CD4-positive, alpha-beta T cell treated with Interleukin-2 at 100 ng/mL for 4 hours (primary cell): ENCODE data around the gene CCDC18.

ENCODE experiments used
- DNase-seq: peaks from one replicate; pipeline ENCODE4 v3.0.0-alpha.2; 2020; ENCODE audit warnings: low spot score

Gene CCDC18

DNA sequence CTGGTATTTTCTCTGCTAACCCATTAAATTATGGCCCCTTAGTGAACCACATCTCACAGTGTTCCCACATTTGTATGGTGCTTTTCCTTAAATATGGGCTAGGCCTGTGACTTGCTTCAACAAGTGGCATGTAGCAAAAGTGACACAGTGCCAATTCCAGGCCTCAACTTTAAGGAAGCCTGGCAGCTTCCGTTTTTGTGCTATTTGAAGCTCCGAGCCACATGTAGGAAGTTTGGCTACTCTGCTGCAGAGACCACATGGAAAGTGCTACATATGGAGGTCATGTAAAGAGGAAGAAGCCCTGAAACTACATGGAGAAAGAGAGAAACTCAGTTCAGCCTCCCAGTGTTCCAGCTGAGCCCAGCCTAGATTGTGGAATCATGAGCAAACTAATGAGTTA, 136.7 kb downstream of the CCDC18 start:
- DNase-seq = no peak

DNA sequence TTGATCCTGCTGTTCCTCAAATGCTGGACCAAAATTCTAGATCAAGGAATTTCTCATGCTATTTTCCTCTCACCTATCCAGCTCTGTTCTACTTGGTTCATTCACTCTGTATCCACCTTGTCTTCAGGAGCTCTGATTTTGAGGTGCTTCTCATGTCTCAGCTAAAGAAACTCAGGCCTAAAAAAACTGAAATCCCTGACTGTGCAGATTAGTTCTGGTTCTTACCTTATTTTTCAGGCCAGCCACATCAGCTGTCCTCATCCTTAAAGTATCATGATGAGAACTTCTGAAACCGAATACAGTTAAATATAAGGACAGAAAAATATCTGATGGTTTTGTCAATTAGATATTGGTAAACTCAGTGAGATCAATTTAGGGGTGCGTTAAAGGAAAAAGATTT, 137.4 kb downstream of the CCDC18 start:
- DNase-seq = no peak

DNA sequence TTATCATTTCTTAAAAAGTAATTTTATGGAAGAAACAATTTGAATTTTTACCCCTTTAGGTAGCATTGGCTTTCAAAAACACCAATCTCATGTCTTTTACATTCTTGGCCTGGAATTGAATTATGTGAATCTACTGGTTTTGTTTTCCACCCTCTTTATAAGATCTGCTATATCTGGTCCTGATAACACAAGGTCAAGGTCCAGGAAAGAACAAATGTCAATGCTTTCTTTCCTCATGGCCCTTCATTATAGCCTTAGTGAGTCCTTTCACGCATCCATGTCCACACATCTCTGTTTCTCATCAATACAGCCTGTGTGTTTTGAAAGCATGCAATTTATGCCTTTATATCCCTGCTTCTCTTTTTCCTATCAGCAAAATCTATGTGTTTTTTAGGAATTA, 141.2 kb downstream of the CCDC18 start:
- no peak for DNase-seq

GRCh38 chr1:93322349-93322748, 141.8 kb downstream of the CCDC18 start:
- DNase-seq = no peak

DNA sequence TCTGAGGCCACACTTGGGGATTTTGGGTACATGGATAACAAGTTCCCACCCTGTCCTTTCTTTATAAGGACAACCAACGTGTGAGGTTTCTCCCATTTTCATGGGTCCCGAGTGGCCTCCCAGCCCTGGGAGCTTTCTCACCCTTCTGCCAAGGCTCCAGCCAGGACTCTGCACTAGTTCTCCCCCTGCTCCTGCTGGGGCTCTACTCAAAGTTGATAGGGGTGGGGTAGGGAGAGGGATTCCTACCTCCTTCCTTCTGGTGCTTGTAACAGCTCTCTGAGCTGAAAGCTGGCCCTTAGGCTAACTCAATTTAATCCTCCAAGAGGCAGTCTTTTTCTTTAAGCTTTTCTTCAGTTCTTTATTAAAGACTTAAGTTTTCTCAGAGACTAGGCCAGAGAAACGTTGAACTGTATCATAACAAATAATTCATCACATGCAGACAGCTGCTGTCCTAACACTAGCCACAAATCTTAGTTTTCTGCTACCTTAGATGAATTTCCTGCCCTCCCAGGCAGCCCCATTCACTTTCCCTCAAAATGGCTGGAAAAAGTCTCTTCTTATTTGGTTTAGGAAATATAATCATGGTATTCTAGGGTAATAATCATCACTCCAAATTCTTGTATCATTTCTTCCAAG, 142.8 kb downstream of the CCDC18 start:
- no peak for DNase-seq

DNA sequence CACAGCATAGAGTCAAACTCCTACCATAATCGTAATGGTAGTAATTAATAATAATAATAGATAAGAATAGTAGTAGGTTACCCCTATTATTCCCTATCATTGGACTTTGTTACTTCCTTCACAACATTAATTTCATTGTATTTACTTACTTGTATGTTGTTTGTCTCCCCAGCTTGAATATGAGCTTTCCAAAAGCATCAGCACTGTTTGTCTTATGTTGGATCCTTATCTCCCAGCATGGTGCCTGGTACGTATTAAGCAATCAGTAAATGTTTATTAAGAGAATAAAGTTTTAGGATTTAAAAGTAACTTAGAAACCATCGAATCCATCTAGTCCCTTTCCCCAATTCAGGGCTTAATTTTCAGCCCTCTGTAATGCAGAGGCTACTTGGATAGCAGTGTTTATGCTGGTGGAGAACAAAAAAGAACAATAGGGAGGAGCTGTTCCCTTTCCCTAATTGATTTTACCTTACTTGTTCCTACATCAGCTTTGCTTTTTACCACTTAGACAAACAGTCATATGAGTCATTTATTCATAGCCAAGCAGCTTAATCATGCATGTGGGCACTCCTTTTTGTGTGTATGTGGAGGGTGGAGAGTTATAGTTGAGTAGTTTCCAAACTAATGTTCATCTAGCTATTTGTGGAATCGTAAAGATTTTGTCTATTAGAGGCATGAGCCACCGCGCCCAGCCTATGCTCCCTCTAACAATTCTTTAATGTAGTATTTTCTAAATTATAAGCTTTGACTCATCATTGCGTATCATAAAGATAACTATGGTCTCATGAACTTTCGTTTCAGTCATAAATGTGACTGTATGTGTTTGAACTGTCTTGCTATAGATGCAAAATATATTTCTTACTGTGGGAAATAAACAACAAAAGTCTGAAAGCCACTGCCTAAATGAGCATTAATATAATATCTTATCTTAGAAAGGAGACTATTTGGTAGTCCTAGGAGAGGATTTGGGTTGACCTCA, 144.3 kb downstream of the CCDC18 start:
- no peak for DNase-seq
